PC-9 (cell line): ENCODE data around the gene CARMIL1. TPM values are rescaled to one million over a fixed set of nuclear protein-coding genes. Genes with fewer than 3 reads are reported as not detected.
A peak's percentile ranks its signal among the peaks of the same experiment; 100 is the strongest.

Experiments used
- BruUV-seq: library from RNA; stranded (reverse); fragments of 400-500 nt; replicated peaks from 2 replicates; lab custom pipeline; 2021; lab: Mats Ljungman, UMichigan
- CTCF ChIA-PET: fragments of 300-600 bp; sonication (Branson Sonifier 250); formaldehyde crosslinking; loops from one replicate; lab custom pipeline; 2022; ENCODE audit warnings: antibody characterized with exemption; lab: Charles Lee
- POLR2A ChIA-PET: fragments of 300-600 bp; sonication (Branson Sonifier 250); formaldehyde crosslinking; loops from one replicate; lab custom pipeline; 2022; ENCODE audit warnings: antibody characterized with exemption; ENCODE audit not compliant: unreplicated experiment; lab: Charles Lee
- DNase-seq, 2 experiments: peaks; one replicate each; pipeline versions ENCODE4 v3.0.0 to v3.0.0-alpha.2; 2015 to 2022; ENCODE audit warnings: mixed read lengths in 1 of 2
- H2AFZ ChIP-seq: fragments of 200-600 bp; sonication (generic); 2 replicates; pipeline ENCODE4 v1.8.1; 2017; ENCODE audit warnings: antibody characterized with exemption
- H3F3A ChIP-seq: fragments of 200-600 bp; sonication (generic); 2 replicates; pipeline ENCODE4 v1.8.1; 2017; ENCODE audit warnings: antibody characterized with exemption, mild to moderate bottlenecking, low read depth; ENCODE audit not compliant: insufficient read depth
- H3K27ac ChIP-seq: fragments of 200-600 bp; sonication (generic); 2 replicates; pipeline ENCODE4 v1.6.1; 2016; ENCODE audit warnings: mixed run types
- H3K27me3 ChIP-seq: fragments of 200-600 bp; sonication (generic); 2 replicates; pipeline ENCODE4 v1.6.1; 2016; ENCODE audit warnings: low read depth, mixed run types; ENCODE audit not compliant: insufficient read depth
- H3K36me3 ChIP-seq: fragments of 200-600 bp; sonication (generic); 2 replicates; pipeline ENCODE4 v1.6.1; 2016; ENCODE audit warnings: low read depth, mixed run types
- H3K4me1 ChIP-seq: fragments of 200-600 bp; sonication (generic); replicated peaks from 2 replicates; pipeline ENCODE4 v1.6.1; 2016; ENCODE audit warnings: mixed run types; ENCODE audit not compliant: insufficient read depth
- H3K4me2 ChIP-seq: fragments of 200-600 bp; sonication (generic); 2 replicates; pipeline ENCODE4 v1.6.1; 2017; ENCODE audit warnings: mixed run types
- H3K4me3 ChIP-seq: fragments of 200-600 bp; sonication (generic); 2 replicates; pipeline ENCODE4 v1.6.1; 2016; ENCODE audit warnings: mixed run types
- H3K79me2 ChIP-seq: fragments of 200-600 bp; sonication (generic); 2 replicates; pipeline ENCODE4 v1.6.1; 2017; ENCODE audit warnings: low read depth, mixed run types
- H3K9me2 ChIP-seq: fragments of 200-600 bp; sonication (generic); 2 replicates; pipeline ENCODE4 v1.8.1; 2017; ENCODE audit warnings: mild to moderate bottlenecking; ENCODE audit not compliant: insufficient read depth
- H3K9me3 ChIP-seq: fragments of 200-600 bp; sonication (generic); 2 replicates; pipeline ENCODE4 v1.8.1; 2016; ENCODE audit warnings: low read depth; ENCODE audit not compliant: insufficient read depth
- H4K20me1 ChIP-seq: fragments of 200-600 bp; sonication (generic); 2 replicates; pipeline ENCODE4 v1.8.1; 2017; ENCODE audit not compliant: insufficient read depth
- CTCF ChIP-seq: fragments of 200-600 bp; sonication (generic); conservative IDR thresholded peaks from 2 replicates; pipeline ENCODE4 v1.6.1; 2017; ENCODE audit warnings: mixed run types, antibody characterized with exemption, mild to moderate bottlenecking, moderate library complexity
- EZH2 ChIP-seq: fragments of 200-600 bp; sonication (generic); IDR thresholded peaks from 2 replicates; pipeline ENCODE4 v1.8.0; 2017; ENCODE audit warnings: antibody characterized with exemption, low read depth
- intact Hi-C: fragments of 100-400 bp; cut with micrococcal nuclease; formaldehyde crosslinking; loops from one replicate; pipeline ENCODE4 v1.10.0; 2022; ENCODE audit not compliant: unreplicated experiment
- total RNA-seq: library from RNA; stranded (reverse); gene quantifications from 2 replicates; pipeline ENCODE4 v1.2.3, GENCODE V29; 2021

Gene CARMIL1
- total RNA-seq, 1 experiment from 2014 or later: 33.1 TPM

- TSS peak; percentile 61 for BruUV-seq
Observed at GRCh38 chr6:25278261-25278913, 787 bp upstream of the CARMIL1 start.

GRCh38 chr6:25279748-25280343 is 672 bp downstream of the CARMIL1 start:
- ChIA-PET CTCF (interaction anchor here (0.6 to 1.9 kb wide), 12 partner anchors 14 to 312 kb away, joined by 3 to 17 read pairs (median 6); no protein-coding TSS in a partner anchor), POLR2A (interaction anchor here (0.6 to 1.2 kb wide), 9 partner anchors 11 to 188 kb away, joined by 3 to 18 read pairs (median 8); no protein-coding TSS in a partner anchor)
- TF ChIP-seq EZH2 (no peak), CTCF (no peak)
- TSS peak; percentile 38 for BruUV-seq
- Histone ChIP-seq H3F3A (0 out of 2 replicates have a peak, but pooled peaks cover 6% of the 10 kb centered on the region), H3K9me2 (no peaks in the 10 kb centered on the region), H3K9me3 (no peaks in the 10 kb centered on the region), H3K36me3 (peaks cover 2% of the 10 kb centered on the region; the same call in 1 of the 2 replicates), H3K27me3 (no peaks in the 10 kb centered on the region), H3K4me3 (peak overlapping the region; percentile 96), H4K20me1 (no peaks in the 10 kb centered on the region), H3K79me2 (peaks cover 39% of the 10 kb centered on the region), H3K4me1 (peaks cover 21% of the 10 kb centered on the region), H3K4me2 (peak overlapping the region; percentile 88), H2AFZ (peak overlapping the region; percentile 96), H3K27ac (peak overlapping the region; percentile 62; the same call in 1 of the 2 replicates)
- intact Hi-C loops: loop anchor here (1.0 kb wide), 2 partner anchors 32 to 57 kb away; no protein-coding TSS in a partner anchor
- peak; percentile 41 for DNase-seq

More at GRCh38 chr6:25278261-25278913, 787 bp upstream of the CARMIL1 start:
- TF ChIP-seq CTCF (no peak), EZH2 (no peak)
- H2AFZ ChIP-seq: peak overlapping the region; percentile 96
- peak; percentile 8 to 44 for DNase-seq
- H3K36me3 ChIP-seq: no peaks in the 10 kb centered on the region
- no peaks in the 10 kb centered on the region for H3K9me3 ChIP-seq
- peak overlapping the region; percentile 62 for H3K27ac ChIP-seq
- no peaks in the 10 kb centered on the region for H3K9me2 ChIP-seq
- intact Hi-C loops: loop anchor here (1.0 kb wide), 1 partner anchor 212 kb away; no protein-coding TSS in a partner anchor
- H4K20me1 ChIP-seq: no peaks in the 10 kb centered on the region
- peaks cover 31% of the 10 kb centered on the region for H3K79me2 ChIP-seq
- ChIA-PET POLR2A (interaction anchor here (0.6 to 1.2 kb wide), 4 partner anchors 13 to 920 kb away, joined by 4 to 10 read pairs (median 5); no protein-coding TSS in a partner anchor), CTCF (interaction anchor here (0.6 to 1.9 kb wide), 3 partner anchors 13 to 212 kb away, joined by 7 to 17 read pairs (median 12); no protein-coding TSS in a partner anchor)
- H3F3A ChIP-seq: 0 out of 2 replicates have a peak, but pooled peaks cover 6% of the 10 kb centered on the region
- peaks cover 21% of the 10 kb centered on the region for H3K4me1 ChIP-seq
- H3K27me3 ChIP-seq: no peaks in the 10 kb centered on the region
- peak overlapping the region; percentile 88 for H3K4me2 ChIP-seq
- peak overlapping the region; percentile 96 for H3K4me3 ChIP-seq

- Histone ChIP-seq H3K4me1 (peaks cover 21% of the 10 kb centered on the region), H3K4me2 (peak overlapping the region; percentile 88), H4K20me1 (no peaks in the 10 kb centered on the region), H3K9me3 (no peaks in the 10 kb centered on the region), H3F3A (0 out of 2 replicates have a peak, but pooled peaks cover 6% of the 10 kb centered on the region), H3K36me3 (peaks cover 9% of the 10 kb centered on the region; the same call in 1 of the 2 replicates), H3K27ac (no peak overlapping the region), H3K9me2 (no peaks in the 10 kb centered on the region), H3K27me3 (no peaks in the 10 kb centered on the region), H3K79me2 (peaks cover 39% of the 10 kb centered on the region), H3K4me3 (peak overlapping the region; percentile 96), H2AFZ (peak overlapping the region; percentile 96)
- CTCF ChIA-PET: no interaction called here
- POLR2A ChIA-PET: interaction anchor here (0.6 kb wide), 1 partner anchor 38 kb away, joined by 6 read pairs; no protein-coding TSS in a partner anchor
- BruUV-seq: no TSS peak
- intact Hi-C loops: loop anchor here (1.0 kb wide), 1 partner anchor 32 kb away; no protein-coding TSS in a partner anchor
- TF ChIP-seq EZH2 (no peak), CTCF (no peak)
- no peak for DNase-seq
Observed at GRCh38 chr6:25280344-25281074, 1.3 kb downstream of the CARMIL1 start.
